ENCODE results near the gene ADSS1.

DNA sequence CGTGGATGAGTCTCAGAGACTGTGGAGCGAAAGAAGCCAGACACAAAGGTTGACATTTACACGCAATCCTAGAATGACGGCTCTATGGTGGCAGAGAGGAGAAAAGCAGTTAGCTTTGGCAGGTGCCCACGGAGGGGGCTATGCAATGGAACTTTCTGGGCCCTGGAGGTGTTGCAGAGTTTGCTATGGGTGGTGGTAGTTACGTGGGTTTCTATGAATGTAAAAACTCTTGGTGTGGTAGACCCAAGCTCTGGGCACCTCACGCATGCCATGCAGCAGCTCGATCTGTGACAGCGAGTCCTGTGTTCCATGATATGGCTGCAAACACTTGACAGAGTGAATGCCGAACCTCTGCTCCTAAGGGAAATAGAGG, 39.6 kb upstream of the ADSS1 start:
- TF ChIP-seq CTCF (conservative IDR thresholded peaks at IDR 0.05; ENCODE audit: low read length) (no peak), EZH2phosphoT487 (IDR thresholded peaks at IDR 0.05; ENCODE audit: borderline replicate concordance) (no peak)

All from Loucy (cell line).